Activated naive CD4-positive, alpha-beta T cell treated with anti-CD3 and anti-CD28 coated beads, Interleukin-2, amount 10 ng/mL, durations not matched to agents 7 days and 5 days (primary cell): ENCODE measurements around the gene MYO10.
"Not testable (repeated sequence)": the region's sequence is repeated elsewhere in the genome, so short reads cannot be mapped to it uniquely, and the experiment has no call there.

ENCODE experiments used
- CTCF ChIA-PET: fragments of 350-600 bp; sonication (Branson Sonifier 250); formaldehyde crosslinking; loops from one replicate; lab custom pipeline; 2021; ENCODE audit warnings: antibody characterized with exemption; lab: Charles Lee
- DNase-seq: peaks from one replicate; pipeline ENCODE4 v3.0.0-alpha.2; 2020
- H3K27ac Mint-ChIP-seq: one replicate; pipeline ENCODE4 v1.8.0; 2021; ENCODE audit warnings: mild to moderate bottlenecking, moderate library complexity, mixed read lengths
- H3K27me3 Mint-ChIP-seq: one replicate; pipeline ENCODE4 v1.8.0; 2021; ENCODE audit warnings: mild to moderate bottlenecking, mixed read lengths
- H3K36me3 Mint-ChIP-seq: one replicate; pipeline ENCODE4 v1.8.0; 2021; ENCODE audit warnings: mixed read lengths
- H3K4me1 Mint-ChIP-seq: one replicate; pipeline ENCODE4 v1.8.0; 2021; ENCODE audit warnings: mixed read lengths
- H3K4me3 Mint-ChIP-seq: one replicate; pipeline ENCODE4 v1.8.0; 2021; ENCODE audit warnings: mild to moderate bottlenecking, moderate library complexity, mixed read lengths
- H3K9me3 Mint-ChIP-seq: one replicate; pipeline ENCODE4 v1.8.0; 2021; ENCODE audit warnings: mixed read lengths

Gene MYO10

GRCh38 chr5:16879191-16879590 is 56.9 kb downstream of the MYO10 start:
- Mint-ChIP-seq H3K4me3 (no peak overlapping the region), H3K27ac (no peak overlapping the region), H3K9me3 (no peaks in the 10 kb centered on the region), H3K4me1 (no peaks in the 10 kb centered on the region), H3K36me3 (no peaks in the 10 kb centered on the region), H3K27me3 (no peaks in the 10 kb centered on the region)
- CTCF ChIA-PET: no interaction called here
- no peak for DNase-seq

GRCh38 chr5:16877267-16877935 is 58.7 kb downstream of the MYO10 start:
- no peak overlapping the region for H3K27ac Mint-ChIP-seq
- no peak for DNase-seq

DNA sequence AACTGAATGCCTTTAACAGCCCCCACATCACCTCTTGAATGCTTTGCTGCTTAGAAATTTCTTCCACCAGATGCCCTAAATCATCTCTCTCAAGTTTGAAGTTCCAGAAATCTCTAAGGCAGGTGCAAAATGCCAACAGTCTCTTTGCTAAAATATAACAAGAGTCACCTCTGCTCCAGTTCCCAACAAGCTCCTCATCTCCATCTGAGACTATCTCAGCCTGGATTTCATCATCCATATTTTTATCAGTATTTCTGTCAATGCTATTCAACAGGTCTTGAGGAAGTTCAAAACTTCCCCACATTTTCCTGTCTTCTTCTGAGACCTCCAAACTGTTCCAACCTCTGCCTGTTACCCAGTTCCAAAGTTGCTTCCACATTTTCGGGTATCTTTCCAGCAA is 61.7 kb downstream of the MYO10 start:
- H3K4me3 Mint-ChIP-seq, CTCF ChIA-PET, H3K27ac Mint-ChIP-seq, H3K9me3 Mint-ChIP-seq, H3K27me3 Mint-ChIP-seq, H3K4me1 Mint-ChIP-seq, DNase-seq, H3K36me3 Mint-ChIP-seq: not testable (repeated sequence)

More at GRCh38 chr5:16877267-16877935, 58.7 kb downstream of the MYO10 start:
- H3K9me3 Mint-ChIP-seq: peaks cover 1% of the 10 kb centered on the region
- H3K4me3 Mint-ChIP-seq: no peak overlapping the region
- no peaks in the 10 kb centered on the region for H3K4me1 Mint-ChIP-seq
- CTCF ChIA-PET: no interaction called here
- H3K36me3 Mint-ChIP-seq: no peaks in the 10 kb centered on the region
- H3K27me3 Mint-ChIP-seq: no peaks in the 10 kb centered on the region

DNA sequence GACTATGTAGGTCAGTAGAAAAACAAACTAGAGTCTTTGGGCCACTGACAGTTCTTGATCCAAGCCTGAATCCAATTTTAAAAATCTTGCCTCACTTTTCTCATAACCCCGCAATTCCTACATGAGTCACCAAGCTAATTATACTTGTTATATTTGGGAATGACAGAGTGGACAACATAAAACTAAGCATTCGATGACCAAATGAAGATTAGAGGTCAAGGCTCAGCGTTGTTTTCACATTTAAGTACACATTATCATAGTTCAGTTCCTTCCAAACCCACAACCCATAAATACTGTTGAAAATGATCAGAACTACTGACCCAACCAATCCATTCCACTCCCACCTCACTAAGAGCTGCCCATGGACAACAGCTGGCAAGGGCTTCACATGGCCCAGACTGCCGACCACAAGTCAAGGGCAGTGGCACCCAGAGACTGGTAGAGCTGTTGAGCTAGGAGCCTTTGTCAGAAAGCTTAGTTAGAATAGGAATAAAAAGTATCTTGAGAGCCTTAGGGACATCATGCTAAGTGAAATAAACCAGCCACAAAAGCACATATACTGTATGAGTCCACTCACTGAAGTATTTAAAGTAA is 64.2 kb downstream of the MYO10 start:
- Mint-ChIP-seq H3K36me3 (no peaks in the 10 kb centered on the region), H3K27ac (no peak overlapping the region)
- CTCF ChIA-PET: interaction anchor here (1.4 kb wide), 1 partner anchor 319 kb away, joined by 4 read pairs; no protein-coding TSS in a partner anchor

DNA sequence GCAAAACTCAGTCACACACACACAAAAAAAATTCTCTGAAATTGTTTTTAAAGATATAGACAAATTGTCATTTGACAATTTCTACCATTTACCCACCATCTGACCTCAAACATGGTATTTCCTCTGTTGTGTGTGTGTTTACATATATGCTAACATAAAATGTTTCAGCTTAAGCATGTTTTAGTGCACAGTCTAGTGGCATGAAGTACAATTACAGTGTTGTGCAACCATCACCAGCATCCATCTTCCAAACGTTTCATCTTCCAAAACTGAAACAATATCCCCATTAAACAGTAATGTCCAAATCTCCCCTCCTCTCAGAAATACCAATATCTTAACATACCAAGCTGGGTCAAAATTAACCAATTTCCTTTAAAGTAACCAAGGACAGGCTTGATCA is 65.2 kb downstream of the MYO10 start:
- CTCF ChIA-PET: interaction anchor here (1.4 kb wide), 1 partner anchor 320 kb away, joined by 4 read pairs; no protein-coding TSS in a partner anchor
- H3K36me3 Mint-ChIP-seq: no peaks in the 10 kb centered on the region
- H3K27me3 Mint-ChIP-seq: no peaks in the 10 kb centered on the region
- no peaks in the 10 kb centered on the region for H3K4me1 Mint-ChIP-seq
- H3K27ac Mint-ChIP-seq: no peak overlapping the region
- H3K9me3 Mint-ChIP-seq: peaks cover 1% of the 10 kb centered on the region
- H3K4me3 Mint-ChIP-seq: no peak overlapping the region
- no peak for DNase-seq

More for the DNA sequence above, 64.2 kb downstream of the MYO10 start:
- no peak for DNase-seq
- peaks cover 1% of the 10 kb centered on the region for H3K9me3 Mint-ChIP-seq
- H3K4me3 Mint-ChIP-seq: no peak overlapping the region
- no peaks in the 10 kb centered on the region for H3K4me1 Mint-ChIP-seq
- no peaks in the 10 kb centered on the region for H3K27me3 Mint-ChIP-seq

DNA sequence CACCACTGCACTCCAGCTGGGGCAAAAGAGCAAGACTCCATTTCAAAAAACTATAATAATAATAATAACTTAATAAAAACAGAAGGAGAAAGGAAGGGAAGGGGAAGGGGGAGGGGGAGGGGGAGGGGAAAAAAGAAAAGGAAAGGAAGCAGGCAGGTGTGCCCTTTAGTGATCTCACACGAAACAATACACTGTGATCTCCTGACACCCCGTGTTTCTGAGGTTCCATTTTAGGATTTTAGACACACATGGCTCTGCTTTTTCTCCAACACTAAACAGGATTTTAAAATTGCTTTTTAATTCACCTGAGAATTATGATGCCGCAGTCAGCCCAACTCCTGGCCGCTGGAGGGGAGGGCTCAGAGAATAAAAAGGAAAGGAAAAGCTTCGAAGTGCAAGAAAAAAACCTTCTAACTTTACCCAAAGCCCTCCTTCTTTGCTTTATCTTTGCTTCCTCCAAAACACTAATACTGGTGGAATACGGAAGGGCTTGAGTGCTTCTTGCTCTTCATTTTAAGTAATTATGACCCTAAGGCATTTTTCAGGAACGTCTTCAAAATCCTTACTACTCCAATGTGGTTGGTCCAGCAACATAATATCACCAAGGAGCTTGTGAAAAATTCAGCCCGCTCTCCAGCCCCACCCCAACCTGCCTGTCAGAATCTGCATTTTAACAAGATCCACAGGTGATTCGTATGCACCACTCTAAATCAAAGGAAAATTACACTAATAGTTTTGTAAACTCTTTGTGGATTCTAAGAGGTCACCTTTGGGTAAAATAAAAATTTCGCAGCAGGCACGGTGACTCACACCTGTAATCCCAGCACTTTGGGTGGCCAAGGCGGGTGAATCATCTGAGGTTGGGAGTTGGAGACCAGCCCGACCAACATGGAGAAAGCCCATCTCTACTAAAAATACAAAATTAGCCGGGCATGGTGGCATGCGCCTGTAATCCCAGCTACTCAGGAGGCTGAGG is 66.0 kb downstream of the MYO10 start:
- Mint-ChIP-seq H3K4me1 (no peaks in the 10 kb centered on the region), H3K27ac (no peak overlapping the region), H3K9me3 (peaks cover 1% of the 10 kb centered on the region), H3K4me3 (no peak overlapping the region), H3K27me3 (no peaks in the 10 kb centered on the region), H3K36me3 (no peaks in the 10 kb centered on the region)
- CTCF ChIA-PET: no interaction called here
- no peak for DNase-seq

GRCh38 chr5:16867577-16867953 is 68.5 kb downstream of the MYO10 start:
- H3K4me1 Mint-ChIP-seq: no peaks in the 10 kb centered on the region
- CTCF ChIA-PET: no interaction called here
- H3K9me3 Mint-ChIP-seq: peaks cover 1% of the 10 kb centered on the region
- H3K27me3 Mint-ChIP-seq: no peaks in the 10 kb centered on the region
- no peaks in the 10 kb centered on the region for H3K36me3 Mint-ChIP-seq
- H3K4me3 Mint-ChIP-seq: no peak overlapping the region
- DNase-seq: no peak
- no peak overlapping the region for H3K27ac Mint-ChIP-seq

DNA sequence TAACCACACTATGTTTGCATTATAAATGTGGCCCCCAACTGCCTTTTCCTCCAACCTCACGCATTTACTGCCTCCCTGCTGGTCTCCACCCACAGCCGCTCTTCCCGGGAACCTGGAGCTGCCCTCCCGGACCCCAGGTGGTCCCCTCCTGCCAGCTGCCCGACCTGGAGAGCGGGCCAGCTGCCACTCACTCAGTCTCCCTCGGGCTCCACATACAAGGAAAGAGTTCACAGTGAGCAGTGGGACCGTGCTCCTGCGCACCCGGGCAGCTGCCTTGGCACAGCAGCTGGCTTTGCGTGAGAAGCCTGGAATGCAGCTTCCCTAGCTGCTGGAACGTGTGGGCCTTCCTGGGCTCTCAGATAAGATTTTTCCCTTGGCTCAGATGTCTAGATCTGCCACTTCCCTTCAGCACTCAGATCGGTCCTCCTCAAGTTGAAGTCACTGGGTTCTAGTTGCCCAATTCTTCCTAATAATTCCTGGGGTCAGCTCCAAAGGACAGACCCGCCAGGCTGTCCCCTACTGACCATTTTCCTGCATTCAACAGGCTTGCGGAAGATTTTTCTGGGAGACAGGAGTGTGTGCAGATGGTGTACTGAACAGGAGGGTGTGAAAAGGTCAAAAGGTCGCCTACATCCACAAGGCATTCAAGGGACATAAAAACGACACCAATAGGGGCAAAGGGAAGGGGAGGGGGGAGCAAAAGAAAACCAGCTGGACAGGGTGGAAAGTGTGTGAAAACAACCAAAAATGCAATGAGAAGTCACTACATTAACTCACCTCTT is 69.1 kb downstream of the MYO10 start:
- Mint-ChIP-seq H3K4me1 (no peaks in the 10 kb centered on the region), H3K9me3 (no peaks in the 10 kb centered on the region), H3K27ac (no peak overlapping the region), H3K27me3 (no peaks in the 10 kb centered on the region), H3K36me3 (no peaks in the 10 kb centered on the region), H3K4me3 (no peak overlapping the region)
- CTCF ChIA-PET: no interaction called here
- no peak for DNase-seq

DNA sequence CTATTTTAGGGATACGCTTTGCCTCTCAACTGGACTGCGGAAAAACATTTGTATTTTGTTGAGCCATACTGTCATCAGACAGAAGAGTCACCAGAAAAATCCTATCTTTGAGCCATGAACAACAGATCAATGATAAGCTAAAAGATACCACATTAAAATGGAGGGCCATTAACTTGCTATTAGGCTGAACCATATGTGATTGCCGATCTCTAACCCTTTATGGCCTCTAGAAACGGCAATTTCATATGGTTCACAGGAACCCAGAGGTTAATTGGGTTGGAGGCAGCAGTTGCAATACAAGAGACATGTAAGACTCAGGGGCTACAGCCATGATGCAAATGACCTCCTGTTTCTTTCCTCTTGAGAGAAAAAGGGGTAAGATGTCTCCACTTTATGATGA is 69.8 kb downstream of the MYO10 start:
- Mint-ChIP-seq H3K4me3 (no peak overlapping the region), H3K27ac (no peak overlapping the region), H3K27me3 (no peaks in the 10 kb centered on the region), H3K36me3 (no peaks in the 10 kb centered on the region), H3K9me3 (no peaks in the 10 kb centered on the region), H3K4me1 (no peaks in the 10 kb centered on the region)
- CTCF ChIA-PET: no interaction called here
- DNase-seq: no peak

- no peaks in the 10 kb centered on the region for H3K9me3 Mint-ChIP-seq
- no peaks in the 10 kb centered on the region for H3K36me3 Mint-ChIP-seq
- no peaks in the 10 kb centered on the region for H3K4me1 Mint-ChIP-seq
- no peak overlapping the region for H3K27ac Mint-ChIP-seq
- H3K27me3 Mint-ChIP-seq: no peaks in the 10 kb centered on the region
- no peak overlapping the region for H3K4me3 Mint-ChIP-seq
- CTCF ChIA-PET: interaction anchor here (1.6 kb wide), 1 partner anchor 46 kb away, joined by 3 read pairs; no protein-coding TSS in a partner anchor
- no peak for DNase-seq
Observed at GRCh38 chr5:16865151-16865550, 70.9 kb downstream of the MYO10 start.

- H3K4me1 Mint-ChIP-seq: no peaks in the 10 kb centered on the region
- CTCF ChIA-PET: interaction anchor here (1.6 kb wide), 1 partner anchor 47 kb away, joined by 3 read pairs; no protein-coding TSS in a partner anchor
Observed at GRCh38 chr5:16864631-16865131, 71.4 kb downstream of the MYO10 start.

DNA sequence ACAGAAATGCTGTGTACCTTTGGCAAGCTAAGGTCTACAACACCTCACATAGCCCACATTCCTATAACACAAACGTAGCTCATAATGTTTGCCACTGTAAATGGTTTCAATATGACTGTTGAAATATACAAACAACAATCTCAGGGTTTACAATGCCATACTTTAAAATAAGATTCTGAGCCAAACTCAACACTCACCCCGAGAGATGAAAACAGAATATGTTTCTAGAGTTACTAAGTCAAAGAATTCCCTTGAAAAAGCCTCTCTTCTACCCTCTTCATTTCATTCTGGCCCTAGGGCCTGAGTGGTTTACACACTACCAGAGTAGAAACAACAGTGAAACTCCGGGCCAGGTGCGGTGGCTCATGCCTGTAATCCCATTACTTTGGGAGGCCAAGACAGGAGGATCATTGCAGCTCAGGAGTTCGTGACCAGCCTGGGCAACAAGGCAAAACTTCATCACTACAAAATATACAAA is 72.6 kb downstream of the MYO10 start:
- Mint-ChIP-seq H3K4me3 (no peak overlapping the region), H3K27me3 (no peaks in the 10 kb centered on the region), H3K27ac (no peak overlapping the region), H3K4me1 (no peaks in the 10 kb centered on the region), H3K9me3 (peaks cover 5% of the 10 kb centered on the region), H3K36me3 (no peaks in the 10 kb centered on the region)
- CTCF ChIA-PET: interaction anchor here (1.6 kb wide), 1 partner anchor 48 kb away, joined by 3 read pairs; no protein-coding TSS in a partner anchor
- no peak for DNase-seq

More at GRCh38 chr5:16864631-16865131, 71.4 kb downstream of the MYO10 start:
- Mint-ChIP-seq H3K27me3 (no peaks in the 10 kb centered on the region), H3K4me3 (no peak overlapping the region), H3K36me3 (no peaks in the 10 kb centered on the region), H3K9me3 (no peaks in the 10 kb centered on the region), H3K27ac (no peak overlapping the region)
- no peak for DNase-seq

DNA sequence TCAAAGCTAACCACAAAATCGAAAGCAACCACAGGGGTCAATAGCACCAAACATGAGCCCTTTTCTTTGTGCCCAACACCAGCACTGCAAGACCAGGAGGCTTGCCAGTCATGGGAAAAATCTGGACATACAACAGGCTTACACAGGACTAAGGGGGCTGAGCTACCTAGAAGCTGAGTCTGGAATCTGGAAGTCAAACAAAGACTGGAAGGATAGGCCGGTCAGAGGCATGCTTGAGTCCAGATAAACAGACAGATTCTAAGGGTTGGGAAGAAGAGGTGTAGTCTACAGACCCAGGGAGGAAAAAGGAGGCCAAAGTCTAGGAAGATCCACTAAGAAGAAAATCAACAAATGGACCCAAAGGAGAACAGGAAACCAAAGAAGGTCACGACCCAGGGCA is 73.3 kb downstream of the MYO10 start:
- H3K27me3 Mint-ChIP-seq: no peaks in the 10 kb centered on the region
- CTCF ChIA-PET: no interaction called here
- no peak overlapping the region for H3K27ac Mint-ChIP-seq
- H3K4me1 Mint-ChIP-seq: no peaks in the 10 kb centered on the region
- H3K36me3 Mint-ChIP-seq: no peaks in the 10 kb centered on the region
- H3K9me3 Mint-ChIP-seq: peaks cover 5% of the 10 kb centered on the region
- no peak overlapping the region for H3K4me3 Mint-ChIP-seq
- DNase-seq: no peak
